IMR-90 (cell line): Measurements from ENCODE around the gene PHAF1. TPM values are rescaled to one million over a fixed set of nuclear protein-coding genes. Genes with fewer than 3 reads are reported as not detected.
A peak's percentile ranks its signal among the peaks of the same experiment; 100 is the strongest.

ENCODE experiments used
- ATAC-seq: fragments of 200-7000 bp; cut with Tn5 transposase; 2 replicates; pipeline ENCODE4 v1.9.1; 2020; ENCODE audit warnings: low read depth, mild to moderate bottlenecking, moderate library complexity
- BruUV-seq: library from RNA; stranded (reverse); fragments of 400-500 nt; replicated peaks from 2 replicates; lab custom pipeline; 2021; lab: Mats Ljungman, UMichigan
- CTCF ChIA-PET: fragments of 300-600 bp; formaldehyde crosslinking; extraction: SDS; loops from one replicate; lab custom pipeline; 2021; ENCODE audit warnings: antibody characterized with exemption; lab: Yijun Ruan, JAX
- POLR2A ChIA-PET: fragments of 300-600 bp; sonication (Branson Sonifier 250); formaldehyde crosslinking; loops from one replicate; lab custom pipeline; 2022; ENCODE audit warnings: antibody characterized with exemption; ENCODE audit not compliant: unreplicated experiment; lab: Charles Lee
- DNase-seq: peaks from one replicate; pipeline ENCODE4 v3.0.0; 2013
- H2AFZ ChIP-seq: replicated peaks from 2 replicates; pipeline ENCODE3; 2013; ENCODE audit warnings: low read length, mild to moderate bottlenecking; ENCODE audit not compliant: poor library complexity
- H2AK5ac ChIP-seq: 2 replicates; pipeline ENCODE4 v1.6.1; 2013; ENCODE audit warnings: low read depth, low read length, inconsistent platforms
- H2AK9ac ChIP-seq: replicated peaks from 2 replicates; pipeline ENCODE3; 2013; ENCODE audit warnings: mild to moderate bottlenecking, low read depth, low read length, moderate library complexity; ENCODE audit not compliant: poor library complexity
- H2BK120ac ChIP-seq: 2 replicates; pipeline ENCODE4 v1.6.1; 2013; ENCODE audit warnings: low read depth, low read length, inconsistent platforms
- H2BK15ac ChIP-seq: 3 replicates; pipeline ENCODE4 v1.6.1; 2013; ENCODE audit warnings: low read depth, low read length, inconsistent platforms
- H2BK20ac ChIP-seq: 2 replicates; pipeline ENCODE4 v1.6.1; 2013; ENCODE audit warnings: low read depth, mild to moderate bottlenecking, inconsistent platforms, low read length, moderate library complexity
- H2BK5ac ChIP-seq: 2 replicates; pipeline ENCODE4 v1.6.1; 2013; ENCODE audit warnings: mild to moderate bottlenecking, low read depth, low read length, inconsistent platforms; ENCODE audit not compliant: poor library complexity, severe bottlenecking
- H3K14ac ChIP-seq: replicated peaks from 2 replicates; pipeline ENCODE4 v1.6.1; 2013; ENCODE audit warnings: low read depth, low read length, inconsistent platforms
- H3K18ac ChIP-seq: 2 replicates; pipeline ENCODE4 v1.6.1; 2013; ENCODE audit warnings: low read depth, low read length, control low read depth
- H3K23ac ChIP-seq: 2 replicates; pipeline ENCODE4 v1.6.1; 2013; ENCODE audit warnings: low read depth, low read length, inconsistent platforms
- H3K27ac ChIP-seq: 2 replicates; pipeline ENCODE4 v1.5.1; 2013; ENCODE audit warnings: mild to moderate bottlenecking, control low read depth, low read length; ENCODE audit not compliant: insufficient read depth
- H3K27me3 ChIP-seq: 2 replicates; pipeline ENCODE4 v1.6.1; 2013; ENCODE audit warnings: low read length; ENCODE audit not compliant: control insufficient read depth, insufficient read depth
- H3K36me3 ChIP-seq: 2 replicates; pipeline ENCODE4 v1.6.1; 2013; ENCODE audit warnings: low read length, mixed read lengths; ENCODE audit not compliant: control insufficient read depth, insufficient read depth
- H3K4ac ChIP-seq: 2 replicates; pipeline ENCODE4 v1.6.1; 2013; ENCODE audit warnings: low read depth, low read length, inconsistent platforms
- H3K4me1 ChIP-seq: 2 replicates; pipeline ENCODE4 v1.6.1; 2013; ENCODE audit warnings: low read length, mixed read lengths; ENCODE audit not compliant: control insufficient read depth, insufficient read depth
- H3K4me2 ChIP-seq: 2 replicates; pipeline ENCODE4 v1.6.1; 2013; ENCODE audit warnings: low read depth, mild to moderate bottlenecking, control low read depth, low read length, moderate library complexity
- H3K4me3 ChIP-seq: 2 replicates; pipeline ENCODE4 v1.5.1; 2013; ENCODE audit warnings: low read depth, mild to moderate bottlenecking, control low read depth, low read length, moderate library complexity; ENCODE audit not compliant: insufficient read depth
- H3K56ac ChIP-seq: 2 replicates; pipeline ENCODE4 v1.6.1; 2013; ENCODE audit warnings: low read length, inconsistent platforms; ENCODE audit not compliant: insufficient read depth; ENCODE audit errors: extremely low read depth
- H3K79me1 ChIP-seq, 2 experiments: 2 replicates each; pipeline ENCODE4 v1.6.1; 2013; ENCODE audit warnings: low read length in 2 of 2, inconsistent platforms in 1 of 2, low read depth in 1 of 2
- H3K9ac ChIP-seq: 2 replicates; pipeline ENCODE4 v1.6.1; 2013; ENCODE audit warnings: low read depth, low read length, control low read depth
- H3K9me1 ChIP-seq: 2 replicates; pipeline ENCODE4 v1.6.1; 2013; ENCODE audit warnings: low read length, inconsistent platforms; ENCODE audit not compliant: insufficient read depth
- H3K9me3 ChIP-seq: 2 replicates; pipeline ENCODE4 v1.6.1; 2013; ENCODE audit warnings: low read length; ENCODE audit not compliant: control insufficient read depth, insufficient read depth
- H4K20me1 ChIP-seq: 2 replicates; pipeline ENCODE4 v1.6.1; 2013; ENCODE audit warnings: low read length, inconsistent platforms; ENCODE audit not compliant: insufficient read depth
- H4K5ac ChIP-seq: 2 replicates; pipeline ENCODE4 v1.6.1; 2013; ENCODE audit warnings: mild to moderate bottlenecking, low read depth, low read length, control low read depth
- H4K8ac ChIP-seq, 2 experiments: 2 replicates each; pipeline ENCODE4 v1.6.1; 2013; ENCODE audit warnings: low read depth in 2 of 2, low read length in 2 of 2, control low read depth in 1 of 2, inconsistent platforms in 1 of 2
- H4K91ac ChIP-seq: 2 replicates; pipeline ENCODE4 v1.6.1; 2013; ENCODE audit warnings: low read depth, low read length, inconsistent platforms; ENCODE audit not compliant: insufficient read depth
- BHLHE40 ChIP-seq: fragments of 150-350 bp; IDR thresholded peaks from 2 replicates; pipeline ENCODE4 v1.6.1; 2016; ENCODE audit warnings: mild to moderate bottlenecking, low read depth, low read length
- CEBPB ChIP-seq: IDR thresholded peaks from 2 replicates; pipeline ENCODE4 v1.6.1; 2012; ENCODE audit warnings: low read depth, low read length, improper control_type of control experiment
- CHD1 ChIP-seq: IDR thresholded peaks from 2 replicates; pipeline ENCODE4 v1.6.1; 2012; ENCODE audit warnings: low read depth, low read length, improper control_type of control experiment
- FOS ChIP-seq: fragments of 150-350 bp; IDR thresholded peaks from 2 replicates; pipeline ENCODE4 v1.6.1; 2016; ENCODE audit warnings: low read depth, low read length
- MAFK ChIP-seq: IDR thresholded peaks from 2 replicates; pipeline ENCODE4 v1.6.1; 2012; ENCODE audit warnings: low read depth, low read length, improper control_type of control experiment
- MXI1 ChIP-seq: IDR thresholded peaks from 2 replicates; pipeline ENCODE4 v1.6.1; 2012; ENCODE audit warnings: low read depth, mild to moderate bottlenecking, low read length, moderate library complexity, borderline replicate concordance
- NFE2L2 ChIP-seq: fragments of 150-350 bp; IDR thresholded peaks from 2 replicates; pipeline ENCODE4 v1.6.1; 2016; ENCODE audit warnings: low read depth, mild to moderate bottlenecking, low read length
- RAD21 ChIP-seq: IDR thresholded peaks from 2 replicates; pipeline ENCODE4 v1.6.1; 2012; ENCODE audit warnings: low read length, improper control_type of control experiment
- RCOR1 ChIP-seq: IDR thresholded peaks from 2 replicates; pipeline ENCODE4 v1.6.1; 2012; ENCODE audit warnings: mild to moderate bottlenecking, low read length, improper control_type of control experiment; ENCODE audit not compliant: insufficient replicate concordance
- RFX5 ChIP-seq: IDR thresholded peaks from 2 replicates; pipeline ENCODE4 v1.8.0; 2012; ENCODE audit warnings: low read depth, mild to moderate bottlenecking, low read length, moderate library complexity
- SMC3 ChIP-seq: fragments of 150-350 bp; IDR thresholded peaks from 2 replicates; pipeline ENCODE4 v1.6.1; 2016; ENCODE audit warnings: low read depth, mild to moderate bottlenecking, antibody characterized with exemption, low read length, moderate library complexity
- WGBS, 2 experiments: methylation state at CpG; one replicate each; pipeline versions ENCODE4 v1.1.5 to v1.1.7; 2013; ENCODE audit warnings: missing lambda C conversion rate in 2 of 2; ENCODE audit not compliant: insufficient read length in 1 of 2; ENCODE audit errors: extremely low coverage in 2 of 2; 5-methylcytosine and 5-hydroxymethylcytosine counted together
- dilution Hi-C: fragments of 300-500 bp; cut with HindIII; formaldehyde crosslinking; loops from one replicate; pipeline ENCODE4 v1.14.3; 2018; ENCODE audit warnings: low sequenced_read_pairs; ENCODE audit not compliant: unreplicated experiment
- in situ Hi-C: fragments of 300-500 bp; cut with MboI; formaldehyde crosslinking; loops from 3 replicates; pipeline ENCODE4 v1.14.3; 2019; ENCODE audit warnings: low sequenced_read_pairs, inconsistent platforms, mixed read lengths
- intact Hi-C: fragments of 100-400 bp; cut with micrococcal nuclease; formaldehyde crosslinking; loops from 2 replicates; pipeline ENCODE4 v1.10.0; 2022
- polyA plus RNA-seq, 3 experiments: library from polyadenylated mRNA; depleted of rRNA; stranded (reverse); fragments of >200 nt; gene quantifications; 2 replicates each; pipeline ENCODE4 v1.2.3, GENCODE V29; 2012; ENCODE audit warnings: low replicate concordance in 1 of 3
- total RNA-seq: library from RNA; depleted of rRNA; stranded (reverse); fragments of >200 nt; gene quantifications from 2 replicates; pipeline ENCODE4 v1.2.3, GENCODE V29; 2012
- TF ChIP-seq, protein P1 (sequence below): conservative IDR thresholded peaks from 2 replicates; pipeline ENCODE4 v1.5.1; 2012; ENCODE audit warnings: mild to moderate bottlenecking, low read depth, low read length, improper control_type of control experiment
- TF ChIP-seq, protein P2 (sequence below): fragments of 150-350 bp; IDR thresholded peaks from 2 replicates; pipeline ENCODE4 v1.6.1; 2017; ENCODE audit warnings: mild to moderate bottlenecking, antibody characterized with exemption, low read length, low read depth

PHAF1 gene
- total and polyA plus RNA-seq, 2 of the 4 experiments (the other 2 are of a cell fraction) = 14.0 to 19.8 TPM

DNA sequence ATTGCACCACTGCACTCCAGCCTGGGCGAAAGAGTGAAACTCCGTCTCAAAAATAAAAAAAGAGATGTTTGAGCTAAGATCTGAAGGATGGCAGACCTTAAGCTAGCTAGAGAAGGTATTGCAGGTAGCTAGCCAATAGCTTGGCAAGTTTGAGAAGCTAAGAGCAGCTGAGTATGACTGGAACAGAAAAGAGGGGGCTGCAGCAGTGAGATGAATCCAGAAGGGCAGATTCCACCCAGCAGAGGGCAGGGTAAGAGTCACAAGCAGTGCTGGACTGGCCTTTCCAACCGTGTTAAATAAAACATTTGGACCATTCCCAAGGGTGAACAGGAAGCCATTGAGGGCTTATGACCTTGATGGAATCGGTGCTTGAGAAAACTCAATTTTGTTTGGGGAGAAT is 5.7 kb upstream of the PHAF1 start (continued):
- TF ChIP-seq, protein P1, sequence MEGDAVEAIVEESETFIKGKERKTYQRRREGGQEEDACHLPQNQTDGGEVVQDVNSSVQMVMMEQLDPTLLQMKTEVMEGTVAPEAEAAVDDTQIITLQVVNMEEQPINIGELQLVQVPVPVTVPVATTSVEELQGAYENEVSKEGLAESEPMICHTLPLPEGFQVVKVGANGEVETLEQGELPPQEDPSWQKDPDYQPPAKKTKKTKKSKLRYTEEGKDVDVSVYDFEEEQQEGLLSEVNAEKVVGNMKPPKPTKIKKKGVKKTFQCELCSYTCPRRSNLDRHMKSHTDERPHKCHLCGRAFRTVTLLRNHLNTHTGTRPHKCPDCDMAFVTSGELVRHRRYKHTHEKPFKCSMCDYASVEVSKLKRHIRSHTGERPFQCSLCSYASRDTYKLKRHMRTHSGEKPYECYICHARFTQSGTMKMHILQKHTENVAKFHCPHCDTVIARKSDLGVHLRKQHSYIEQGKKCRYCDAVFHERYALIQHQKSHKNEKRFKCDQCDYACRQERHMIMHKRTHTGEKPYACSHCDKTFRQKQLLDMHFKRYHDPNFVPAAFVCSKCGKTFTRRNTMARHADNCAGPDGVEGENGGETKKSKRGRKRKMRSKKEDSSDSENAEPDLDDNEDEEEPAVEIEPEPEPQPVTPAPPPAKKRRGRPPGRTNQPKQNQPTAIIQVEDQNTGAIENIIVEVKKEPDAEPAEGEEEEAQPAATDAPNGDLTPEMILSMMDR = peak; percentile 44
- no peak for TF ChIP-seq MAFK
- no peak for TF ChIP-seq CHD1

DNA sequence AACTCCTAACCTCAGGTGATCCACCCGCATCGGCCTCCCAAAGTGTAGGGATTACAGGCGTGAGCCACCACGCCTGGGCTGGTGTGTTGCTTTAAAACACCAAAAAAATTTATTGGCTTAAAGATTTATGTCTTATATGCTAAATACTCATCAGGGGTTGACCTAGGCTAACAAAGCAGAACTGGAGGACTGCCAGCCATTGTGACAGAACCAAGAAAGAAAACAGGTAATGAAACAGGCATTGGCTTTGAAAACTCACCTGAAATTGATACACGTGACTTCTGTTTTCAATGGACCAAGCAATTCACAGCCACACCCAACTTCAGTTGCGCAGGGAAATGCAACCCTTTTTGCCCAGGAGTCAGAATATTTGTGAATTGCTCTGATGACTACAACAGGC is 4.9 kb upstream of the PHAF1 start:
- Histone ChIP-seq H2BK120ac (no peak overlapping the region), H4K5ac (no peak overlapping the region), H3K18ac (no peak overlapping the region), H2AK5ac (no peak overlapping the region), H2BK15ac (no peak overlapping the region), H3K9ac (no peak overlapping the region), H3K14ac (no peak overlapping the region), H3K56ac (no peak overlapping the region), H2AK9ac (no peak overlapping the region), H3K4me3 (no peak overlapping the region), H3K79me1 (peaks cover 2 to 7% of the 10 kb centered on the region in 2 experiments; a peak in 3 of 4 replicates), H3K27me3 (no peaks in the 10 kb centered on the region), H4K8ac (no peak overlapping the region), H3K27ac (no peak overlapping the region), H3K4me1 (peaks cover 10% of the 10 kb centered on the region), H2AFZ (no peak overlapping the region), H3K23ac (no peak overlapping the region), H2BK20ac (no peak overlapping the region), H2BK5ac (no peak overlapping the region), H3K9me3 (no peaks in the 10 kb centered on the region), H4K91ac (no peak overlapping the region), H4K20me1 (peaks cover 19% of the 10 kb centered on the region), H3K4ac (no peak overlapping the region), H3K4me2 (no peak overlapping the region), H3K36me3 (no peaks in the 10 kb centered on the region), H3K9me1 (peaks cover 10% of the 10 kb centered on the region)
- TF ChIP-seq RFX5 = no peak
- no peak for TF ChIP-seq SMC3
- TF ChIP-seq BHLHE40 = no peak
- TF ChIP-seq FOS = no peak
- TF ChIP-seq MAFK = no peak
- TF ChIP-seq RCOR1 = no peak
- no peak for TF ChIP-seq NFE2L2
- TF ChIP-seq RAD21 = no peak
- TF ChIP-seq MXI1 = no peak
- no peak for TF ChIP-seq CEBPB
- TF ChIP-seq, protein P2, sequence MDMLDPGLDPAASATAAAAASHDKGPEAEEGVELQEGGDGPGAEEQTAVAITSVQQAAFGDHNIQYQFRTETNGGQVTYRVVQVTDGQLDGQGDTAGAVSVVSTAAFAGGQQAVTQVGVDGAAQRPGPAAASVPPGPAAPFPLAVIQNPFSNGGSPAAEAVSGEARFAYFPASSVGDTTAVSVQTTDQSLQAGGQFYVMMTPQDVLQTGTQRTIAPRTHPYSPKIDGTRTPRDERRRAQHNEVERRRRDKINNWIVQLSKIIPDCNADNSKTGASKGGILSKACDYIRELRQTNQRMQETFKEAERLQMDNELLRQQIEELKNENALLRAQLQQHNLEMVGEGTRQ = no peak
- CTCF ChIA-PET = no interaction called here
- POLR2A ChIA-PET = no interaction called here
- DNase-seq (no peak), ATAC-seq (no peak)
- intact Hi-C loops (no loop called here), dilution Hi-C loops (no loop called here), in situ Hi-C loops (no loop called here)
- WGBS, 2 experiments = 100% methylated on average over 1 of the region's 6 CpGs; no CpG with 5 or more reads in 1 of the 2 experiments
- no TSS peak for BruUV-seq
